Naive thymus-derived CD4-positive, alpha-beta T cell (primary cell): ENCODE results near the gene GON7. TPM values are rescaled to one million over a fixed set of nuclear protein-coding genes. Genes with fewer than 3 reads are reported as not detected.

Source experiments
- ATAC-seq: fragments of 150-1000 bp; cut with Tn5 transposase; 2 replicates; pipeline ENCODE4 v1.10.0; 2021; ENCODE audit warnings: mild to moderate bottlenecking, moderate library complexity
- CTCF ChIA-PET: fragments of 350-600 bp; sonication (Branson Sonifier 250); formaldehyde crosslinking; loops from one replicate; lab custom pipeline; 2021; ENCODE audit warnings: antibody characterized with exemption; lab: Charles Lee
- POLR2A ChIA-PET: fragments of 350-600 bp; sonication (Branson Sonifier 250); formaldehyde crosslinking; loops from one replicate; lab custom pipeline; 2021; ENCODE audit warnings: antibody characterized with exemption, inconsistent platforms; lab: Charles Lee
- DNase-seq, 9 donors: peaks; one replicate each; pipeline versions ENCODE4 v3.0.0 to v3.0.0-alpha.2; 2020 to 2022; ENCODE audit warnings: mixed read lengths in 1 of 9
- H3K27ac ChIP-seq: one replicate; pipeline ENCODE4 v1.7.0; 2013; ENCODE audit warnings: mild to moderate bottlenecking, low read depth, low read length, moderate library complexity
- H3K27me3 ChIP-seq, 2 donors: one replicate each; pipeline ENCODE4 v1.7.0; 2013; ENCODE audit warnings: low read length in 2 of 2, mild to moderate bottlenecking in 2 of 2, moderate library complexity in 2 of 2; ENCODE audit not compliant: control insufficient read depth in 2 of 2, insufficient read depth in 2 of 2
- H3K36me3 ChIP-seq, 3 experiments: 1 replicate in 2 of 3; 2 replicates in 1 of 3; pipeline ENCODE4 v1.7.0; 2013; ENCODE audit warnings: low read length in 3 of 3, mild to moderate bottlenecking in 3 of 3, moderate library complexity in 1 of 3; ENCODE audit not compliant: insufficient read depth in 3 of 3, control insufficient read depth in 2 of 3
- H3K4me1 ChIP-seq, 2 donors: one replicate each; pipeline ENCODE4 v1.7.0; 2013; ENCODE audit warnings: low read length in 2 of 2, mild to moderate bottlenecking in 2 of 2, moderate library complexity in 1 of 2; ENCODE audit not compliant: control insufficient read depth in 2 of 2, insufficient read depth in 2 of 2
- H3K4me3 ChIP-seq: 2 replicates; pipeline ENCODE4 v1.7.0; 2013; ENCODE audit warnings: mild to moderate bottlenecking, low read length
- H3K9me3 ChIP-seq, 3 experiments: 1 replicate in 2 of 3; 2 replicates in 1 of 3; pipeline ENCODE4 v1.7.0; 2013; ENCODE audit warnings: low read length in 3 of 3; ENCODE audit not compliant: control insufficient read depth in 2 of 3
- H3K27ac Mint-ChIP-seq, 9 donors: one replicate each; pipeline ENCODE4 v1.8.0; 2020 to 2022; ENCODE audit warnings: mixed read lengths in 9 of 9, mild to moderate bottlenecking in 8 of 9, moderate library complexity in 5 of 9, inconsistent platforms in 2 of 9
- H3K27me3 Mint-ChIP-seq, 5 donors: one replicate each; pipeline ENCODE4 v1.8.0; 2021 to 2022; ENCODE audit warnings: mixed read lengths in 5 of 5, mild to moderate bottlenecking in 1 of 5
- H3K36me3 Mint-ChIP-seq, 5 donors: one replicate each; pipeline ENCODE4 v1.8.0; 2020 to 2022; ENCODE audit warnings: mixed read lengths in 5 of 5, mild to moderate bottlenecking in 3 of 5, inconsistent platforms in 1 of 5
- H3K4me1 Mint-ChIP-seq, 7 donors: one replicate each; pipeline ENCODE4 v1.8.0; 2020 to 2022; ENCODE audit warnings: mixed read lengths in 7 of 7, mild to moderate bottlenecking in 3 of 7, inconsistent platforms in 1 of 7
- H3K4me3 Mint-ChIP-seq, 10 donors: one replicate each; pipeline ENCODE4 v1.8.0; 2020 to 2022; ENCODE audit warnings: mild to moderate bottlenecking in 10 of 10, mixed read lengths in 10 of 10, moderate library complexity in 6 of 10, inconsistent platforms in 2 of 10
- H3K9me3 Mint-ChIP-seq, 11 donors: one replicate each; pipeline ENCODE4 v1.8.0; 2020 to 2022; ENCODE audit warnings: mixed read lengths in 11 of 11, mild to moderate bottlenecking in 4 of 11, inconsistent platforms in 1 of 11, moderate library complexity in 1 of 11
- intact Hi-C, 2 donors: fragments of 100-400 bp; cut with micrococcal nuclease; formaldehyde crosslinking; loops; one replicate each; pipeline ENCODE4 v1.15.1; 2023
- polyA plus RNA-seq, 2 donors: library from polyadenylated mRNA; unstranded; fragments of 300-500 nt; fragmentation: Illumina TruSeq; gene quantifications; one replicate each; pipeline ENCODE4 v1.2.3, GENCODE V29; 2021
- total RNA-seq, 6 experiments: library from RNA in 5 of 6; stranded (reverse) in 5 of 6; gene quantifications; 1 replicate in 5 of 6; 2 replicates in 1 of 6; pipeline ENCODE4 v1.2.3 and lab custom pipeline; 2021 to 2026

Gene GON7
- total RNA-seq = 10 to 100 TPM in 2 of 5 experiments, 1 to 10 TPM in 3; 3.5 to 17.4 (median 8.3) TPM
- polyA plus RNA-seq = 10 to 100 TPM; 12.4 to 19.2 TPM
- 3.6 reads per million, percentile 19 among the genes with 10 or more reads in this experiment for total RNA-seq (lab: John Stamatoyannopoulos, UW)

DNA sequence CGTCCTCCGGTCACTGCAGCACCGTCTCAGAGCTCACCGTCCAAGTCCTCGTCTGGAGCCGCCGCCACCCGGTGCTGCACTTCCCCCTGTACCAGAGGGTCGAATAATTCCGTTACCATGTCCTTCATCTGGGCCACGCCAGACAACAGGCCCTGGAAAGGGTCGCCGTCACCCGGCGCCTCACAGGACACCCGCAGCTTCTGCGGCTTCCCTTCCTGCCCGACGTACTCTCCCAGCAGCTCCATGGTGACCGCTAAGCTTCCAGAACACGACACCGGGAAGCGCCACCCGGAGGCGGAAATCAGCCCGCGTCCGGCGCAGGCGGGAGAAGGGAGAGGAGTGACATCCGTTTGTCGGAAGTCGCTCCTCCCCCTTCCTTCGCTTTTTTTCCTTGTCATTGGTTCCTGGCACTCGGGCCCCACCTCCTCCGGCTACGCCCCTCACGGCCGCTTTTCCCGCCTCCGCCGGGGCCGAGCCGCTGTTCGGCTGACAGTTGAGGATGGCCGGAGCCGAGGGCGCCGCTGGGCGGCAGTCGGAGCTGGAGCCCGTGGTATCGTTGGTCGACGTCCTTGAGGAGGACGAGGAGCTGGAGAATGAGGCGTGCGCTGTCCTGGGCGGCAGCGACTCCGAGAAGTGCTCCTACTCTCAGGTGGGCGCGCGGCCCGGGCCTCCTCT, at the start of gene GON7, which contains the start of gene UBR7:
Gene GON7, minus strand, starts transcription at position 273 of the 675 bp plus-strand sequence. Its CDS starts 28 bp downstream, at position 245.
Gene UBR7, plus strand, starts transcription at position 464 of the 675 bp plus-strand sequence. Its CDS starts 36 bp downstream, at position 500.
- Histone ChIP-seq H3K36me3 (peaks cover 0 to 12% (median under 1%) of the 10 kb centered on the region in 3 experiments), H3K27me3 (no peaks in the 10 kb centered on the region), H3K27ac (peak within 1 kb of the TSS; percentile 87), H3K4me3 (peak within 1 kb of the TSS; percentile 81), H3K4me1 (peaks cover 13 to 22% of the 10 kb centered on the region in 2 donors), H3K9me3 (no peaks in the 10 kb centered on the region)
- intact Hi-C loops = loop anchor here (1.0 to 10.0 kb wide), 8 partner anchors 22 to 1102 kb away; partner anchors contain the start of genes BTBD7 (in 2 of the 2), ITPK1 (in 2 of the 2), ATXN3 (in 1 of the 2) and GOLGA5 (in 1 of the 2)
- Mint-ChIP-seq H3K27ac (peak within 1 kb of the TSS; percentile 88 to 97 (median 93)), H3K4me3 (peak within 1 kb of the TSS; percentile 75 to 99 (median 94)), H3K9me3 (no peaks in the 10 kb centered on the region), H3K27me3 (no peaks in the 10 kb centered on the region), H3K4me1 (peaks cover 22 to 65% (median 50%) of the 10 kb centered on the region in 7 donors), H3K36me3 (peaks cover 0 to 7% (median 3%) of the 10 kb centered on the region in 5 donors)
- DNase-seq (peak; percentile 66 to 91 (median 83)), ATAC-seq (peak; percentile 99)
- ChIA-PET CTCF (interaction anchor here (0.6 to 3.7 kb wide), 5 partner anchors 22 to 93 kb away, joined by 3 to 20 read pairs (median 9); partner anchors contain the start of genes LYSET and MOAP1), POLR2A (interaction anchor here (0.6 to 6.9 kb wide), 7 partner anchors 22 to 127 kb away, joined by 3 to 69 read pairs (median 3); partner anchors contain the start of genes LYSET and MOAP1)

DNA sequence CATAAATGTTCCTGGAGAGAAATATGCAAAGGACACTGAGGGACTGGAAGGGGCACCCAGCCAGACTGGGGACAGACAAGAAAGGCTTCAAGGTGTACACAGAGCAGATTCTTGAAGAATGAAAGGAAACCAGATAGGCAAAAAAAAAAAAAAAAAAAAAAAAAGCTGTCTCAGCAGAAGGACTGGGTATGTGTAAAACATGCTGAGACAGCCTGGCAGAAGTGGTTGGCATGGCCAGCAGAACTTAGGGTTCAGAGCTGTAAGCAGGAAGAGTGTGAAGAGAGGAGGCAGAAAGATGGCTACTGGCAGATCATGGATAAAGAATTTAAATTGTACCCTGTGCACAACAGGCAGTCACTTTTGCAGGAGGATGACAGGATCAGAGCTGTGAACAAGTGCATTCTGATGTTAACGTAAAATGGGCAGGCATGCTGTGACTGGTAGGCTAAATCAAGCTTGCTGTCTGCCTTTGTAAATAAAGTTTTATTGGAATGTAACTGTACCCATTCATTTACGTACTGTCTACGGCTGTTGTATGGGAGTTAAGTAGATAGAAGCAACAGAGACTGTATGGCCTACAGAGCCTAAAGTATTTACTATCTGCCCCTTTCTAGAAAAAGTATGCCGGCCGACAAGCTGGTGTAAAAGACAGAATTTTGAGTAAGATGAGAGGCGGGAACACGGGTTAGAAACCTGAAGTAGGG, 42.4 kb upstream of the GON7 start:
- ATAC-seq (no peak), DNase-seq (no peak)
- Mint-ChIP-seq H3K27me3 (no peaks in the 10 kb centered on the region), H3K27ac (peak overlapping the region in 7 of 9 donors; percentile 5 to 51 (median 30)), H3K4me3 (no peak overlapping the region), H3K4me1 (peaks cover 0 to 8% (median 0%) of the 10 kb centered on the region in 7 donors), H3K9me3 (peaks cover 0 to 2% (median 0%) of the 10 kb centered on the region in 11 donors), H3K36me3 (peaks cover 5 to 45% (median 21%) of the 10 kb centered on the region in 5 donors)
- Histone ChIP-seq H3K36me3 (peaks cover 0 to 43% (median 6%) of the 10 kb centered on the region in 3 experiments), H3K4me1 (no peaks in the 10 kb centered on the region), H3K27me3 (no peaks in the 10 kb centered on the region), H3K4me3 (no peak overlapping the region), H3K27ac (no peak overlapping the region), H3K9me3 (no peaks in the 10 kb centered on the region)
- intact Hi-C loops = no loop called here
- POLR2A ChIA-PET = no interaction called here
- CTCF ChIA-PET = interaction anchor here (0.6 to 1.6 kb wide), 3 partner anchors 17 to 23 kb away, joined by 3 to 4 read pairs (median 3); no protein-coding TSS in a partner anchor

GRCh38 chr14:93246534-93246933, 39.7 kb upstream of the GON7 start:
- H3K4me1 Mint-ChIP-seq = peaks cover 0 to 8% (median 0%) of the 10 kb centered on the region in 7 donors
- Histone ChIP-seq H3K27ac (no peak overlapping the region), H3K4me3 (no peak overlapping the region), H3K9me3 (no peaks in the 10 kb centered on the region), H3K4me1 (no peaks in the 10 kb centered on the region), H3K27me3 (no peaks in the 10 kb centered on the region), H3K36me3 (peaks cover 0 to 52% (median 21%) of the 10 kb centered on the region in 3 experiments)
- H3K27ac Mint-ChIP-seq = peak overlapping the region in 1 of 9 donors; percentile 3
- no peak overlapping the region for H3K4me3 Mint-ChIP-seq
- ChIA-PET POLR2A (no interaction called here), CTCF (no interaction called here)
- peaks cover 9 to 48% (median 31%) of the 10 kb centered on the region in 5 donors for H3K36me3 Mint-ChIP-seq
- no peak for DNase-seq
- ATAC-seq = no peak
- H3K27me3 Mint-ChIP-seq = no peaks in the 10 kb centered on the region
- H3K9me3 Mint-ChIP-seq = no peaks in the 10 kb centered on the region
- intact Hi-C loops = no loop called here

- ChIA-PET POLR2A (no interaction called here), CTCF (no interaction called here)
- Mint-ChIP-seq H3K4me1 (peaks cover 0 to 8% (median 0%) of the 10 kb centered on the region in 7 donors), H3K9me3 (no peaks in the 10 kb centered on the region), H3K27me3 (no peaks in the 10 kb centered on the region), H3K27ac (peak overlapping the region in 1 of 9 donors; percentile 54), H3K36me3 (peaks cover 7 to 45% (median 31%) of the 10 kb centered on the region in 5 donors), H3K4me3 (no peak overlapping the region)
- intact Hi-C loops = no loop called here
- ATAC-seq (no peak), DNase-seq (no peak)
- no peaks in the 10 kb centered on the region for H3K27me3 ChIP-seq
- H3K9me3 ChIP-seq = no peaks in the 10 kb centered on the region
- no peaks in the 10 kb centered on the region for H3K4me1 ChIP-seq
- H3K27ac ChIP-seq = no peak overlapping the region
- H3K36me3 ChIP-seq = peaks cover 0 to 50% (median 21%) of the 10 kb centered on the region in 3 experiments
- no peak overlapping the region for H3K4me3 ChIP-seq
Observed at GRCh38 chr14:93245764-93246420, 39.0 kb upstream of the GON7 start.

DNA sequence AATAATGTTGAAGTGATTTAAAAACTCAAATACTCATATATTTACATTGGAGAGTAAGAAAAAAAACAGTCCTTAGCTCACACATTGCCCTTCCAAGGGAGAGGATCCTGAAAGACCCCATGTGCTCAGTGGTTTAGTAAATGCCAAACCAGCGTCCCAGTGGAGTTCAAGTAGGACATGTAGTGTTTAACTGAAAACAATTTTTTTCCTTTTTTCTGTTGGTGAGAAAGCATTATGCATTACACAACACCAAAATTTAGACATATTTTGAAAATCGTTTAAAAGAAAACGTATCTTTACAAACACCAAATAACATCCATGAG, 33.8 kb upstream of the GON7 start:
- Histone ChIP-seq H3K4me3 (no peak overlapping the region), H3K4me1 (no peaks in the 10 kb centered on the region), H3K27me3 (no peaks in the 10 kb centered on the region), H3K27ac (no peak overlapping the region), H3K36me3 (peaks cover 0 to 21% (median 19%) of the 10 kb centered on the region in 3 experiments), H3K9me3 (no peaks in the 10 kb centered on the region)
- Mint-ChIP-seq H3K27me3 (no peaks in the 10 kb centered on the region), H3K36me3 (peaks cover 7 to 25% (median 16%) of the 10 kb centered on the region in 5 donors), H3K27ac (no peak overlapping the region), H3K4me3 (no peak overlapping the region), H3K9me3 (no peaks in the 10 kb centered on the region), H3K4me1 (peaks cover 0 to 11% (median 0%) of the 10 kb centered on the region in 7 donors)
- ChIA-PET POLR2A (no interaction called here), CTCF (no interaction called here)
- DNase-seq (no peak), ATAC-seq (no peak)
- intact Hi-C loops = no loop called here
